Activated naive CD4-positive, alpha-beta T cell (primary cell): Measurements from ENCODE around the gene UXT.
"Not testable (repeated sequence)": the region's sequence is repeated elsewhere in the genome, so short reads cannot be mapped to it uniquely, and the experiment has no call there.

Experiments
- DNase-seq, 4 experiments: peaks; one replicate each; lab custom pipeline; 2025; lab: John Stamatoyannopoulos, UW

UXT gene

DNA sequence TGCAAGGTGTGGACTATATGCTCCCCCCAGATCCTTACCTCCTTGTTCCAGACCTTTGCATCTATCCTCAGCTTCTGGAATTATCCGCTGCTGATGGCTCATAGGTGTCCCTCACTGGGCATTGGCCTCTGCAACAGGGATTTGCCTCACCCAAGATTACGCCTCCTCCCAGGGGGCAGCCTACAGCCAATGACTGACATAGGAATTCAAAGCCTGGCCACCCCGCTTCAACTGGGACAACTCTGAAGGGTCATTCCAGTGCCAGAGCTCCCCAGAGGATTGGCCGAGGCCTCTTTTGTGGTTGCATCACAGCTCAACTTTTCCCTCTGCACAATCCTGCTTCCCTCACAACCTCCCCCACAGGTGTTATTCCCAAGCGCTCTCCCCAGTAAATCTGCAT lies 44.4 kb downstream of the UXT start:
- DNase-seq = no peak

GRCh38 chrX:47613082-47613481 lies 45.9 kb downstream of the UXT start:
- DNase-seq = no peak

GRCh38 chrX:47612418-47612817 lies 46.6 kb downstream of the UXT start:
- DNase-seq = no peak

DNA sequence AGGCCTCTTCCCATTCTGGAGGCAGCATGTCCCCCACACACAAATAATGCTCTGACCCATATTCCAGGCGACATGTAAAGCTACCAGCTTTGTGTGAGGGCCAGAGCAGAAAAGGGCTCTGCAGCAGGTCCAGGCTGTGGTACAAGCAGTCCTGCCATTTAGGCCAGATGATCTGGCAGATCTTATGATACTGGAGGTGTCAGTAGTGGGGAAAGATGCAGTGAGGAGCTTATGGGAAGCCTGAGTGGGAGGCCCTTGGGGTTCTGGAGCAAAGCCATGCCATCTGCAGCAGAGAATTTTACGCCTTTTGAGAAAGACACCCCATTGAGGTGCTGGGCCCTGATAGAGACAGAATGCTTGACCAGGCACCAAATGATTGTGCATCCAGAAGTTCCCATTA lies 47.1 kb downstream of the UXT start:
- DNase-seq = no peak

DNA sequence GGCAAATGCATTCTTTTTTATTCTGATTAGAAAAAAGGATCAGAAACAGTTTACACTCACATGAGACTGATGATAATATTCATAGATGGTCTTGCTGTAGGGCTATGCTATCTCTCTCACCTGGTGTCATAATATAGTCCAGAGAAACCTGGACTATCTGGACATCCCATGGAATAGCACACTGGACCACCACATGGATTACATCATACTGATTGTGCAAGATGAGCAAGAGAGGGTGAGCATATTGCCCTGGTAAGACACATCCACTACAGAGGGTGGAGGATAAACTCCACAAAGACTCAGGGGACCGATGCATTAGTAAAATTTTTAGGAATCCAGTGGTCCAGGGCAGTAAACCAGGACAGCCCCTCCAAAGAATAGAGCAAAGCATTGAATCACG lies 47.5 kb downstream of the UXT start:
- no peak for DNase-seq

- no peak for DNase-seq
Observed at GRCh38 chrX:47610511-47610910, 48.5 kb downstream of the UXT start.

DNA sequence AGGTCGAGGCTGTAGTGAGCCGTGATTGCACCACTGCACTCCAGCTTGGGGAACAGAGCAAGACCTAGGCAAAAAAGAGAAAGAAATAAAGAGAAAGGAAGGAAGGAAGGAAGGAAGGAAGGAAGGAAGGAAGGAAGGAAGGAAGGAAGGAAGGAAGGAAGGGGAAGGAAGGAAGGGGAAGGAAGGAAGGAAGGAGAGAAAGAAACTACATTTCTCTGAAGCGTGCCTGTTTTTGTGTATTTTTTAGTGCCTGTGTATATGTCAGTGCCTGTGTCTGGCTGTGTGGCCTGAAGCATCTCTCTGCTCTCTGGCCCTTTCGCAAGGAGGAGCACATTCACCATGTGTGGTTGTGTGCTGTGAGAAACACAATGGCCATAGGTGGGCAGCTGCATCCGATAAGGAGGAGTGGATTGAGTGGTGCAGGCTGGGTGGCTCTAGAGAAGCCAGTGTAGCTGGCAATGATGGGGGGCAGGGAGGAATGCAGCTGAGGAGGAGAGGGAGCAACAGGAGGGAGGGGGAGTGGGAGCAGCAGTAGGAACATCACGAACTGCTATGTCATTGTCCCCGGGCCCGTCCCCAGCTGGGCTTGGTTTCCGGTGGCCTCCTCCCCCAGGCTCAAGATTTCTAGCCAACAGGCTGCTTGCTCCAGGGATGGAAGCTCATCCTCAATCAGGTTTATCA lies 50.7 kb downstream of the UXT start:
- DNase-seq = no peak

DNA sequence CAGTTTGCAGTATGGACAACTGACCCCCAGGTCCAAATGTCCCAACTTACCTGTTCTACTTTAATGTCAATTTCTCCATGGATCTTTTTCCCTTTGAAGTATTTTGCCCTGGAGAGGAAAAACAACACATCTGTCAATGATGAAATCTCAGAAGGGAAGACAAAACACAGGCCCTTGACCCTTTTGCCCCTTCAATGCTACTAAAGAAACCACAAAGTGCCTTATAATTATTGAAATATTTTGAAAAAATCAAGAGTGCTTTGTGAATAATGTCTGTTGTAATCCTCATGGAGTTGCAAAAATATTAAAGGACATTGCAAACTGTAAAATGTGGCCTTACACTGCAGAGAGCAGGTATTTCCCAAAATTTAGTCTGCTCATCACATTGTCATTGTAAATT lies 51.9 kb downstream of the UXT start:
- DNase-seq = no peak

- DNase-seq = no peak
Observed at GRCh38 chrX:47605024-47605423, 54.0 kb downstream of the UXT start.

DNA sequence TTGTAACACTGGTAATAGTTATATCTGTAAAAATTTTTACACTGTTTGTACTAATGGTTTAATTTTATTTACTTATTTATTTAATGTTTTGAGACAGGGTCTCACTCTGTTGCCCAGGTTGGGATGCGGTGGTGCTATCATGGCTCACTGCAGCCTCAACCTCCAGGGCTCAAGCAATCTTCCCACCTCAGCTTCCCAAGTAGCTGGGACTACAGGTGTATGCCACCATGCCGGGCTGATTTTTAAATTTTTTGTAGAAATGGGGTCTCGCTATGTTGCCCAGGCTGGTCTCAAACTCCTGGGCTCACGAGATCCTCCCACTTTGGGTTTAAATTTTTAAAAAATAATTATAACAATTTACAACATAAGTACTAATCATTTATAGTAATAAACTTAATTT lies 55.9 kb downstream of the UXT start:
- not testable (repeated sequence) for DNase-seq
